Gastroesophageal sphincter (tissue), 4 donors: Measurements from ENCODE around the gene STXBP5L. TPM values are rescaled to one million over a fixed set of nuclear protein-coding genes. Genes with fewer than 3 reads are reported as not detected.
A peak's percentile ranks its signal among the peaks of the same experiment; 100 is the strongest.

ENCODE experiments used
- ATAC-seq: fragments of 150-250 bp; one replicate; pipeline ENCODE4 v1.9.1; 2016; ENCODE audit warnings: mild to moderate bottlenecking, moderate library complexity
- H3K27ac ChIP-seq, 4 donors: fragments of 200-600 bp; sonication (generic) in 3 of 4; 1 replicate in 3 of 4; 2 replicates in 1 of 4; pipeline ENCODE4 v1.5.1; 2016 to 2019
- H3K27me3 ChIP-seq: fragments of 200-600 bp; sonication (generic); one replicate; pipeline ENCODE4 v1.5.1; 2019
- H3K36me3 ChIP-seq, 2 donors: fragments of 200-600 bp; sonication (generic); one replicate each; pipeline ENCODE4 v1.5.1; 2019; ENCODE audit warnings: control low read depth in 1 of 2
- H3K4me1 ChIP-seq, 3 donors: fragments of 200-600 bp; sonication (generic); 1 replicate in 2 of 3; 2 replicates in 1 of 3; pipeline ENCODE4 v1.5.1; 2016 to 2019; ENCODE audit warnings: control low read depth in 2 of 3
- H3K4me3 ChIP-seq, 2 donors: fragments of 200-600 bp; sonication (generic); one replicate each; pipeline ENCODE4 v1.5.1; 2019; ENCODE audit warnings: mild to moderate bottlenecking in 1 of 2, moderate library complexity in 1 of 2
- H3K9me3 ChIP-seq, 3 donors: fragments of 200-600 bp; sonication (generic); one replicate each; pipeline ENCODE4 v1.5.1; 2017 to 2019; ENCODE audit warnings: control low read depth in 2 of 3
- CTCF ChIP-seq, 4 experiments: fragments of 200-600 bp in 2 of 4; fragments of 450-650 bp in 2 of 4; sonication (generic) in 1 of 4; IDR thresholded peaks; one replicate each; pipeline ENCODE4 v1.5.1; 2017 to 2019; ENCODE audit warnings: antibody characterized with exemption in 4 of 4, mild to moderate bottlenecking in 2 of 4, moderate library complexity in 2 of 4
- EP300 ChIP-seq: sonication (generic); formaldehyde crosslinking; IDR thresholded peaks from one replicate; pipeline ENCODE4 v1.6.1; 2017; ENCODE audit warnings: antibody characterized with exemption, mild to moderate bottlenecking
- POLR2A ChIP-seq, 2 donors: fragments of 450-650 bp; IDR thresholded peaks; one replicate each; pipeline ENCODE4 v1.6.1; 2017; ENCODE audit warnings: antibody characterized with exemption in 2 of 2, mild to moderate bottlenecking in 2 of 2, moderate library complexity in 1 of 2
- POLR2AphosphoS5 ChIP-seq: sonication (generic); formaldehyde crosslinking; IDR thresholded peaks from one replicate; pipeline ENCODE4 v1.6.1; 2017; ENCODE audit warnings: antibody characterized with exemption
- WGBS, 2 donors: methylation state at CpG; one replicate each; pipeline ENCODE4 v1.1.5; 2018; ENCODE audit warnings: low coverage in 1 of 2; 5-methylcytosine and 5-hydroxymethylcytosine counted together
- total RNA-seq, 4 donors: library from RNA; depleted of rRNA; stranded (reverse); fragments of >200 nt; gene quantifications; one replicate each; pipeline ENCODE4 v1.1.0, GENCODE V29; 2016

Gene STXBP5L
- total RNA-seq, 4 donors from 2014 or later, result 0.15 to 2.0 (median 0.63) TPM

GRCh38 chr3:120928991-120929390 lies 21.0 kb downstream of the STXBP5L start:
- H3K4me3 ChIP-seq, result no peak overlapping the region
- ATAC-seq, result no peak
- H3K27me3 ChIP-seq, result no peaks in the 10 kb centered on the region
- TF ChIP-seq POLR2AphosphoS5 (no peak), EP300 (no peak), CTCF (IDR thresholded peaks at IDR 0.05) (no peak)
- no peaks in the 10 kb centered on the region for H3K4me1 ChIP-seq
- no peak overlapping the region for H3K27ac ChIP-seq
- no peaks in the 10 kb centered on the region for H3K36me3 ChIP-seq
- peaks cover 0 to 18% (median 0%) of the 10 kb centered on the region in 3 donors for H3K9me3 ChIP-seq
- 71 to 88% methylated on average over 1 of the region's 1 CpG for WGBS, 2 donors

- Histone ChIP-seq H3K4me3 (no peak overlapping the region), H3K27ac (no peak overlapping the region), H3K36me3 (no peaks in the 10 kb centered on the region), H3K4me1 (no peaks in the 10 kb centered on the region), H3K27me3 (no peaks in the 10 kb centered on the region), H3K9me3 (peaks cover 0 to 10% (median 0%) of the 10 kb centered on the region in 3 donors)
- TF ChIP-seq POLR2AphosphoS5 (no peak), POLR2A (IDR thresholded peaks at IDR 0.05) (no peak), CTCF (IDR thresholded peaks at IDR 0.05) (no peak), EP300 (no peak)
- WGBS, 2 donors, result 52 to 78% methylated on average over 2 of the region's 2 CpGs
- no peak for ATAC-seq
These were observed 23.6 kb downstream of the STXBP5L start for GRCh38 chr3:120931593-120931992.

DNA sequence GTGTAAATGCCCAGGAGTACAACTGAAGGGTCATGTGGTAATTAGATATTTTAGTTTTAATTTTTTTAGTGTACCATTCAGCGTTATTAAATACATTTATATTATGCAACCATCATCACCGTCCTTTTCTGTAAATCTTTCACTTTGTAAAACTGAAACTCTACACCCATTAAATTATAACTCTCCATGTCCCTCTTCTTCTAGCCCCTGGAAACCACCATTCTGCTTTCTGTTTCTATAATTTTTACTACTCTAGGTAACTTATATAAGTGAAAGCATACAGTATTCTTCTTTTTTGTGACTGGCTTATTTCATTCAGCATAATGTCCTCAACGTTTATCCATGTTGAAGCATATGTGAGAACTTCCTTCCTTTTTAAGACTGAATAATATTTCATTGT lies 48.1 kb downstream of the STXBP5L start:
- 78 to 86% methylated on average over 3 of the region's 3 CpGs for WGBS, 2 donors
- Histone ChIP-seq H3K9me3 (peaks cover 0 to 18% (median 0%) of the 10 kb centered on the region in 3 donors), H3K36me3 (no peaks in the 10 kb centered on the region), H3K4me3 (no peak overlapping the region), H3K4me1 (no peaks in the 10 kb centered on the region), H3K27ac (no peak overlapping the region), H3K27me3 (no peaks in the 10 kb centered on the region)
- TF ChIP-seq POLR2A (IDR thresholded peaks at IDR 0.05) (no peak), EP300 (no peak), CTCF (IDR thresholded peaks at IDR 0.05) (no peak), POLR2AphosphoS5 (no peak)
- ATAC-seq, result no peak

GRCh38 chr3:120982608-120983320 lies 74.8 kb downstream of the STXBP5L start:
- peak; percentile 46 for ATAC-seq
- H3K27ac ChIP-seq, result no peak overlapping the region
- TF ChIP-seq POLR2AphosphoS5 (no peak), EP300 (no peak), CTCF (IDR thresholded peaks at IDR 0.05) (no peak), POLR2A (IDR thresholded peaks at IDR 0.05) (no peak)
- peaks cover 0 to 36% (median 0%) of the 10 kb centered on the region in 3 donors for H3K9me3 ChIP-seq
- 40% methylated on average over 1 of the region's 3 CpGs; no CpG with 5 or more reads in 1 of the 2 donors for WGBS, 2 donors
- no peak overlapping the region for H3K4me3 ChIP-seq
- H3K4me1 ChIP-seq, result no peaks in the 10 kb centered on the region
- H3K27me3 ChIP-seq, result no peaks in the 10 kb centered on the region
- no peaks in the 10 kb centered on the region for H3K36me3 ChIP-seq

- Histone ChIP-seq H3K4me1 (no peaks in the 10 kb centered on the region), H3K9me3 (peaks cover 0 to 36% (median 0%) of the 10 kb centered on the region in 3 donors), H3K27ac (no peak overlapping the region), H3K27me3 (no peaks in the 10 kb centered on the region), H3K36me3 (no peaks in the 10 kb centered on the region), H3K4me3 (no peak overlapping the region)
- TF ChIP-seq POLR2A (IDR thresholded peaks at IDR 0.05) (no peak), CTCF (IDR thresholded peaks at IDR 0.05) (no peak), POLR2AphosphoS5 (no peak), EP300 (no peak)
- ATAC-seq, result no peak
- WGBS, 2 donors, result 40% methylated on average over 1 of the region's 1 CpG; no CpG with 5 or more reads in 1 of the 2 donors
These were observed 75.3 kb downstream of the STXBP5L start for GRCh38 chr3:120983321-120983665.
